A549 (cell line): ENCODE data around the gene SPSB3. TPM values are rescaled to one million over a fixed set of nuclear protein-coding genes. Genes with fewer than 3 reads are reported as not detected.
"Not testable (repeated sequence)": the region's sequence is repeated elsewhere in the genome, so short reads cannot be mapped to it uniquely, and the experiment has no call there.

ENCODE experiments used
- ATAC-seq, 2 experiments: fragments of 200-7000 bp in 1 of 2; fragments of >200 bp in 1 of 2; cut with Nextera tagmentation in 1 of 2; cut with Tn5 transposase in 1 of 2; 3 replicates each; pipeline versions ENCODE4 v1.8.0 to v1.9.1; 2018 to 2020; ENCODE audit warnings: mild to moderate bottlenecking in 1 of 2, moderate library complexity in 1 of 2
- CTCF ChIA-PET: fragments of 300-600 bp; sonication (Branson Sonifier 250); formaldehyde crosslinking; extraction: SDS; loops from one replicate; lab custom pipeline; 2021; ENCODE audit warnings: antibody characterized with exemption, inconsistent platforms; lab: Yijun Ruan, JAX
- POLR2A ChIA-PET: fragments of 350-600 bp; formaldehyde crosslinking; extraction: SDS; loops from one replicate; lab custom pipeline; 2021; ENCODE audit warnings: antibody characterized with exemption, inconsistent platforms; lab: Yijun Ruan, JAX
- DNase-seq, 2 experiments: peaks; one replicate each; pipeline versions ENCODE4 v3.0.0 to v3.0.0-alpha.2; 2011 to 2016; ENCODE audit warnings: low read depth in 1 of 2, low spot score in 1 of 2
- FAIRE-seq: peaks from 2 replicates; lab custom pipeline; 2011; peaks lifted over from hg19 to GRCh38; lab: Jason Lieb, UNC
- H3K27ac ChIP-seq, 2 experiments: fragments of >200 bp; sonication (Bioruptor Twin); formaldehyde crosslinking; 3 replicates each; pipeline ENCODE4 v1.5.1; 2016 to 2017
- H3K4me1 ChIP-seq: fragments of >200 bp; sonication (Bioruptor Twin); formaldehyde crosslinking; 3 replicates; pipeline ENCODE4 v1.6.1; 2016
- H3K4me2 ChIP-seq: fragments of >200 bp; sonication (Bioruptor Twin); formaldehyde crosslinking; 3 replicates; pipeline ENCODE4 v1.6.1; 2016
- H3K4me3 ChIP-seq: fragments of >200 bp; sonication (Bioruptor Twin); formaldehyde crosslinking; 3 replicates; pipeline ENCODE4 v1.5.1; 2016
- H3K9me3 ChIP-seq: fragments of >200 bp; sonication (Bioruptor Twin); formaldehyde crosslinking; 3 replicates; pipeline ENCODE4 v1.6.1; 2016
- BCL3 ChIP-seq: fragments of >200 bp; sonication (Bioruptor Twin); formaldehyde crosslinking; IDR thresholded peaks from 3 replicates; pipeline ENCODE4 v1.6.1; 2016
- BHLHE40 ChIP-seq: IDR thresholded peaks from 2 replicates; pipeline ENCODE4 v1.6.1; 2012; ENCODE audit warnings: low read depth, low read length, inconsistent platforms
- CHD2 ChIP-seq: fragments of 150-350 bp; IDR thresholded peaks from 2 replicates; pipeline ENCODE4 v1.6.1; 2014; ENCODE audit warnings: low read length; ENCODE audit not compliant: partially characterized antibody
- CTCF ChIP-seq: fragments of >200 bp; sonication (Bioruptor Twin); formaldehyde crosslinking; IDR thresholded peaks from 3 replicates; pipeline ENCODE4 v1.5.1; 2016
- E2F6 ChIP-seq: IDR thresholded peaks from 2 replicates; pipeline ENCODE4 v1.6.1; 2012; ENCODE audit warnings: low read depth, borderline replicate concordance
- EHMT2 ChIP-seq: fragments of 200-600 bp; sonication (generic); IDR thresholded peaks from 2 replicates; pipeline ENCODE4 v1.6.1; 2016; ENCODE audit warnings: antibody characterized with exemption, low read depth, mild to moderate bottlenecking, moderate library complexity
- ELK1 ChIP-seq: fragments of 150-350 bp; IDR thresholded peaks from 2 replicates; pipeline ENCODE4 v1.6.1; 2014; ENCODE audit warnings: low read depth, mild to moderate bottlenecking, low read length
- FOSB ChIP-seq: fragments of 250-450 bp; sonication (Bioruptor Pico); IDR thresholded peaks from 2 replicates; pipeline ENCODE4 v1.5.0; 2020; ENCODE audit warnings: mild to moderate bottlenecking, moderate library complexity
- FOSL2 ChIP-seq, 2 experiments: fragments of 450-650 bp in 1 of 2; fragments of >200 bp in 1 of 2; sonication (Bioruptor Twin) in 1 of 2; formaldehyde crosslinking; IDR thresholded peaks; 2 replicates each; pipeline versions ENCODE4 v1.5.0 to v1.6.1; 2016 to 2020; ENCODE audit warnings: mild to moderate bottlenecking in 1 of 2, moderate library complexity in 1 of 2
- FOXS1 ChIP-seq: fragments of 250-450 bp; sonication (Bioruptor Pico); IDR thresholded peaks from 2 replicates; pipeline ENCODE4 v1.5.0; 2020; ENCODE audit warnings: mild to moderate bottlenecking, moderate library complexity
- HDAC2 ChIP-seq: fragments of 200-600 bp; sonication (generic); IDR thresholded peaks from 2 replicates; pipeline ENCODE4 v1.6.1; 2016
- HES2 ChIP-seq: fragments of >200 bp; sonication (Bioruptor Twin); formaldehyde crosslinking; IDR thresholded peaks from 2 replicates; pipeline ENCODE4 v1.6.1; 2016
- HEYL ChIP-seq: fragments of 250-450 bp; sonication (Bioruptor Pico); IDR thresholded peaks from 2 replicates; pipeline ENCODE4 v1.8.0; 2021; ENCODE audit warnings: mild to moderate bottlenecking, moderate library complexity
- HOXB13 ChIP-seq: fragments of 250-450 bp; sonication (Bioruptor Pico); IDR thresholded peaks from 2 replicates; pipeline ENCODE4 v1.5.0; 2020; ENCODE audit warnings: low read depth, mild to moderate bottlenecking, moderate library complexity
- HOXB5 ChIP-seq: fragments of 250-450 bp; sonication (Bioruptor Pico); IDR thresholded peaks from 2 replicates; pipeline ENCODE4 v1.5.0; 2020; ENCODE audit warnings: mild to moderate bottlenecking, moderate library complexity
- KDM1A ChIP-seq: fragments of 200-600 bp; sonication (generic); IDR thresholded peaks from 2 replicates; pipeline ENCODE4 v1.6.1; 2016; ENCODE audit warnings: low read depth, mild to moderate bottlenecking
- MAFK ChIP-seq: fragments of 450-650 bp; IDR thresholded peaks from 2 replicates; pipeline ENCODE4 v1.6.1; 2014; ENCODE audit not compliant: partially characterized antibody
- MAZ ChIP-seq: fragments of 150-350 bp; IDR thresholded peaks from 2 replicates; pipeline ENCODE4 v1.6.1; 2014; ENCODE audit warnings: antibody characterized with exemption, low read depth, low read length, borderline replicate concordance
- NR3C1 ChIP-seq: fragments of >200 bp; sonication (Bioruptor Twin); formaldehyde crosslinking; IDR thresholded peaks from 3 replicates; pipeline ENCODE4 v1.6.1; 2017
- RAD21 ChIP-seq, 2 experiments: fragments of >200 bp in 1 of 2; sonication (Bioruptor Twin) in 1 of 2; formaldehyde crosslinking in 1 of 2; IDR thresholded peaks in 1 of 2; conservative IDR thresholded peaks in 1 of 2; 2 replicates in 1 of 2; 3 replicates in 1 of 2; pipeline ENCODE4 v1.6.1; 2012 to 2018; ENCODE audit warnings: inconsistent platforms in 1 of 2
- RCOR1 ChIP-seq: fragments of 150-350 bp; IDR thresholded peaks from 2 replicates; pipeline ENCODE4 v1.6.1; 2014; ENCODE audit warnings: antibody characterized with exemption, low read length, low read depth
- SMC3 ChIP-seq: fragments of >200 bp; sonication (Bioruptor Twin); formaldehyde crosslinking; IDR thresholded peaks from 3 replicates; pipeline ENCODE4 v1.6.1; 2018; ENCODE audit warnings: inconsistent platforms
- SREBF2 ChIP-seq: fragments of 450-650 bp; IDR thresholded peaks from 2 replicates; pipeline ENCODE4 v1.6.1; 2014; ENCODE audit warnings: mild to moderate bottlenecking, moderate library complexity
- TP53 ChIP-seq: fragments of 250-450 bp; sonication (Bioruptor Pico); IDR thresholded peaks from 2 replicates; pipeline ENCODE4 v1.5.0; 2021; ENCODE audit warnings: mild to moderate bottlenecking, moderate library complexity
- ZC3H11A ChIP-seq: fragments of 450-650 bp; IDR thresholded peaks from 2 replicates; pipeline ENCODE4 v1.6.1; 2014; ENCODE audit warnings: antibody characterized with exemption, mild to moderate bottlenecking
- WGBS: methylation state at CpG from one replicate; pipeline ENCODE4 v1.1.6; 2017; ENCODE audit errors: missing lambda C conversion rate; 5-methylcytosine and 5-hydroxymethylcytosine counted together
- polyA plus RNA-seq, 4 experiments: library from polyadenylated mRNA; depleted of rRNA in 3 of 4; stranded (reverse); fragments of >200 nt; fragmentation: RNase III in 1 of 4; extraction: RNeasy Plus Mini Kit Qiagen cat#74134 plus additional on column Dnase treatment in 1 of 4; gene quantifications; 2 replicates in 3 of 4; 3 replicates in 1 of 4; pipeline ENCODE4 v1.2.3, GENCODE V29; 2011 to 2017

The SPSB3 gene
- polyA plus RNA-seq, 2 of the 4 experiments (the other 2 are of a cell fraction): 9.2 to 14.6 TPM

- Histone ChIP-seq H3K27ac (no peak overlapping the region), H3K9me3 (peaks cover 6% of the 10 kb centered on the region; the same call in 1 of the 3 replicates), H3K4me1 (no peaks in the 10 kb centered on the region), H3K4me2 (no peak overlapping the region), H3K4me3 (no peak overlapping the region)
- CTCF ChIA-PET: interaction anchor here (1.2 to 6.8 kb wide), 2 partner anchors 9 to 27 kb away, joined by 3 to 34 read pairs; partner anchors contain the start of gene MAPK8IP3
- no peak for FAIRE-seq
- WGBS: 96% methylated on average over 7 of the region's 22 CpGs
- POLR2A ChIA-PET: no interaction called here
- ATAC-seq: no peak
- no peak for DNase-seq
- TF ChIP-seq HES2 (no peak), BHLHE40 (no peak), TP53 (CRISPR knock-in tag) (no peak), RAD21 (conservative IDR thresholded peaks at IDR 0.05 in 1 of 2, IDR thresholded peaks at IDR 0.05 in 1 of 2) (no peak), RCOR1 (no peak), CHD2 (no peak), E2F6 (no peak), HOXB13 (CRISPR knock-in tag) (no peak), MAFK (no peak), ZC3H11A (no peak), ELK1 (no peak), FOSB (CRISPR knock-in tag) (no peak), FOXS1 (CRISPR knock-in tag) (no peak), FOSL2 (IDR thresholded peaks at IDR 0.05) (no peak), FOSL2 (CRISPR knock-in tag; IDR thresholded peaks at IDR 0.05) (no peak), HOXB5 (CRISPR knock-in tag) (no peak), HEYL (no peak)
Observed at GRCh38 chr16:1734123-1734522, 48.2 kb downstream of the SPSB3 start.

GRCh38 chr16:1732551-1732987, 49.8 kb downstream of the SPSB3 start:
- H3K4me1 ChIP-seq, POLR2A ChIA-PET, FAIRE-seq, ATAC-seq, DNase-seq, H3K4me3 ChIP-seq, H3K9me3 ChIP-seq, H3K27ac ChIP-seq, H3K4me2 ChIP-seq: not testable (repeated sequence)
- CTCF ChIA-PET: interaction anchor here (1.3 to 6.8 kb wide), 3 partner anchors 20 to 41 kb away, joined by 3 to 34 read pairs (median 4); partner anchors contain the start of gene MAPK8IP3
- 96% methylated on average over 13 of the region's 21 CpGs for WGBS

- H3K4me1 ChIP-seq: no peaks in the 10 kb centered on the region
- H3K27ac ChIP-seq: no peak overlapping the region
- ChIA-PET POLR2A (no interaction called here), CTCF (interaction anchor here (1.3 to 6.8 kb wide), 3 partner anchors 21 to 41 kb away, joined by 3 to 34 read pairs (median 4); partner anchors contain the start of gene MAPK8IP3)
- peaks cover 6% of the 10 kb centered on the region; the same call in 1 of the 3 replicates for H3K9me3 ChIP-seq
- FAIRE-seq (no peak), DNase-seq (no peak), ATAC-seq (no peak)
- H3K4me3 ChIP-seq: no peak overlapping the region
- 85% methylated on average over 10 of the region's 14 CpGs for WGBS
- no peak overlapping the region for H3K4me2 ChIP-seq
- TF ChIP-seq HES2: no peak
- TF ChIP-seq SMC3: no peak
- no peak for TF ChIP-seq SREBF2
- no peak for TF ChIP-seq FOSB (CRISPR knock-in tag)
- TF ChIP-seq HDAC2: no peak
- TF ChIP-seq BCL3: no peak
- no peak for TF ChIP-seq RCOR1
- no peak for TF ChIP-seq KDM1A
- TF ChIP-seq NR3C1: no peak
- no peak for TF ChIP-seq EHMT2
- TF ChIP-seq MAZ: no peak
- TF ChIP-seq CTCF: no peak
Observed at GRCh38 chr16:1732071-1732470, 50.3 kb downstream of the SPSB3 start.
